K562 (cell line): ENCODE measurements around the gene KIF25. TPM values are rescaled to one million over a fixed set of nuclear protein-coding genes. Genes with fewer than 3 reads are reported as not detected.

Experiments used
- ATAC-seq: fragments of 200-7000 bp; cut with Tn5 transposase; 3 replicates; pipeline ENCODE4 v1.9.1; 2020; ENCODE audit warnings: moderate library complexity
- BruUV-seq: library from RNA; stranded (reverse); fragments of 400-500 nt; replicated peaks from 2 replicates; lab custom pipeline; 2021; lab: Mats Ljungman, UMichigan
- CTCF ChIA-PET: fragments of 300-600 bp; formaldehyde crosslinking; extraction: SDS; loops from one replicate; lab custom pipeline; 2021; ENCODE audit warnings: low intra/inter-chr PET ratio; lab: Yijun Ruan, JAX
- POLR2A ChIA-PET: fragments of 300-600, 350-650 bp; sonication (Branson Sonifier 250); formaldehyde crosslinking; extraction: SDS; loops from one replicate; lab custom pipeline; 2021; ENCODE audit warnings: antibody characterized with exemption, inconsistent platforms; lab: Yijun Ruan, JAX
- DNase-seq, 4 experiments: peaks; one replicate each; pipeline versions ENCODE4 v3.0.0 to v3.0.0-alpha.2; 2011 to 2018; ENCODE audit warnings: low spot score in 3 of 4, mixed read lengths in 3 of 4; ENCODE audit errors: extremely low read depth in 1 of 4
- FAIRE-seq: peaks from 2 replicates; lab custom pipeline; 2011; peaks lifted over from hg19 to GRCh38; lab: Jason Lieb, UNC
- H2AFZ ChIP-seq: 2 replicates; pipeline ENCODE4 v1.6.0; 2011; ENCODE audit warnings: low read depth, low read length, control low read depth, inconsistent platforms
- H3K27ac ChIP-seq: fragments of 200-600 bp; 3 replicates; pipeline ENCODE4 v1.8.0; 2011; ENCODE audit warnings: low read depth, mild to moderate bottlenecking, control low read depth, inconsistent platforms, low read length, moderate library complexity, mixed read lengths; ENCODE audit errors: extremely low read depth
- H3K27me3 ChIP-seq, 2 experiments: fragments of 300-600 bp in 1 of 2; 2 replicates in 1 of 2; 3 replicates in 1 of 2; pipeline versions ENCODE4 v1.6.0 to v1.8.0; 2011; ENCODE audit warnings: inconsistent platforms in 2 of 2, low read length in 2 of 2, mild to moderate bottlenecking in 1 of 2, mixed read lengths in 1 of 2, moderate library complexity in 1 of 2; ENCODE audit not compliant: control insufficient read depth in 2 of 2, insufficient read depth in 2 of 2
- H3K36me3 ChIP-seq: fragments of 300-600 bp; 3 replicates; pipeline ENCODE4 v1.8.0; 2011; ENCODE audit warnings: mild to moderate bottlenecking, low read length, inconsistent platforms; ENCODE audit not compliant: control insufficient read depth, insufficient read depth
- H3K4me1 ChIP-seq, 2 experiments: fragments of 200-600 bp in 1 of 2; replicated peaks in 1 of 2; 2 replicates in 1 of 2; 3 replicates in 1 of 2; pipeline versions ENCODE4 v1.5.1 to v1.8.0; 2011; ENCODE audit warnings: inconsistent platforms in 2 of 2, low read length in 2 of 2, mild to moderate bottlenecking in 1 of 2, mixed read lengths in 1 of 2, moderate library complexity in 1 of 2; ENCODE audit not compliant: control insufficient read depth in 2 of 2, insufficient read depth in 2 of 2
- H3K4me2 ChIP-seq: 2 replicates; pipeline ENCODE4 v1.6.1; 2011; ENCODE audit warnings: low read length, control low read depth, inconsistent platforms, mixed read lengths; ENCODE audit not compliant: insufficient read depth
- H3K4me3 ChIP-seq: fragments of 200-600 bp; sonication (generic), shearing (Covaris generic); 2 replicates; pipeline ENCODE4 v1.5.1; 2016; ENCODE audit warnings: control low read depth, inconsistent platforms
- H3K79me2 ChIP-seq: fragments of 200-600 bp; 3 replicates; pipeline ENCODE4 v1.8.0; 2011; ENCODE audit warnings: low read length, inconsistent platforms; ENCODE audit not compliant: control insufficient read depth, insufficient read depth
- H3K9ac ChIP-seq, 2 experiments: 2 replicates each; pipeline versions ENCODE4 v1.6.0 to v1.6.1; 2011; ENCODE audit warnings: low read depth in 2 of 2, low read length in 2 of 2, control low read depth in 1 of 2, inconsistent platforms in 1 of 2, mild to moderate bottlenecking in 1 of 2, mixed read lengths in 1 of 2; ENCODE audit not compliant: insufficient read depth in 1 of 2
- H3K9me1 ChIP-seq: one replicate; pipeline ENCODE4 v1.6.0; 2011; ENCODE audit warnings: inconsistent platforms, mild to moderate bottlenecking, low read length, moderate library complexity; ENCODE audit not compliant: control insufficient read depth, insufficient read depth
- H3K9me3 ChIP-seq: replicated peaks from 2 replicates; pipeline ENCODE4 v1.5.1; 2011; ENCODE audit warnings: low read depth, low read length, inconsistent platforms; ENCODE audit not compliant: control insufficient read depth, insufficient read depth
- H4K20me1 ChIP-seq: replicated peaks from 2 replicates; pipeline ENCODE4 v1.6.1; 2011; ENCODE audit warnings: low read length, inconsistent platforms, mixed read lengths; ENCODE audit not compliant: control insufficient read depth, insufficient read depth
- ESRRB ChIP-seq: fragments of 250-450 bp; sonication (Bioruptor Pico); IDR thresholded peaks from 2 replicates; pipeline ENCODE4 v1.5.0; 2020; ENCODE audit warnings: mild to moderate bottlenecking, moderate library complexity, borderline replicate concordance
- NFE2 ChIP-seq: IDR thresholded peaks from 2 replicates; pipeline ENCODE4 v1.6.1; 2014; ENCODE audit warnings: antibody characterized with exemption, low read depth
- TAF15 ChIP-seq: fragments of 200-400 bp; formaldehyde crosslinking; IDR thresholded peaks from 2 replicates; pipeline ENCODE4 v1.6.1; 2017; ENCODE audit warnings: mild to moderate bottlenecking, low read depth, low read length, moderate library complexity
- ZNF707 ChIP-seq: fragments of 250-450 bp; sonication (Bioruptor Pico); conservative IDR thresholded peaks from 2 replicates; pipeline ENCODE4 v1.8.0; 2022; ENCODE audit warnings: inconsistent platforms, mild to moderate bottlenecking, moderate library complexity
- WGBS: fragments of 100-300 bp; shearing (Covaris generic); methylation state at CpG from one replicate; pipeline ENCODE4 v1.1.6; 2016; ENCODE audit warnings: low coverage, mixed read lengths; ENCODE audit not compliant: insufficient coverage; ENCODE audit errors: missing lambda C conversion rate; 5-methylcytosine and 5-hydroxymethylcytosine counted together
- in situ Hi-C: fragments of 300-500 bp; cut with MboI; formaldehyde crosslinking; loops from 4 replicates; pipeline ENCODE4 v1.15.0; 2018; ENCODE audit warnings: inconsistent platforms, mixed read lengths
- intact Hi-C: fragments of 100-400 bp; cut with micrococcal nuclease; formaldehyde crosslinking; loops from 2 replicates; pipeline ENCODE4 v1.14.2; 2022
- polyA plus RNA-seq, 8 experiments: library from polyadenylated mRNA; depleted of rRNA in 4 of 8; stranded (reverse) in 5 of 8; unstranded in 3 of 8; fragments of >200 nt; fragmentation: Nextera tagmentation in 2 of 8; fragmentation: Illumina TruSeq in 1 of 8; extraction: Ambion mirVana in 2 of 8; extraction: Trizol in 1 of 8; gene quantifications; 2 replicates each; pipeline versions ENCODE4 v1.2.1 to v1.2.3, GENCODE V29; 2011 to 2014; ENCODE audit warnings: inconsistent platforms in 1 of 8, missing spikeins in 1 of 8
- total RNA-seq, 7 experiments: library from RNA; depleted of rRNA in 6 of 7; stranded (reverse); fragments of >200 nt in 6 of 7; fragmentation: Illumina TruSeq in 2 of 7; extraction: Trizol in 2 of 7; gene quantifications; 2 replicates each; pipeline versions ENCODE4 v1.2.1 to v1.2.3, GENCODE V29; 2011 to 2021; ENCODE audit warnings: low replicate concordance in 1 of 7
- TF ChIP-seq, protein P1 (sequence below): fragments of 450-650 bp; formaldehyde crosslinking; IDR thresholded peaks from 2 replicates; pipeline ENCODE4 v1.4.0; 2020; ENCODE audit warnings: mild to moderate bottlenecking, mixed read lengths

The KIF25 gene
- total and polyA plus RNA-seq, 9 of the 15 experiments (the other 6 are each of a cell fraction or from before 2014, with no cell fraction given): 0.04 to 0.49 (median 0.23) TPM; not detected in 5

GRCh38 chr6:167965592-167966539 is 31.6 kb upstream of the KIF25 start:
- in situ Hi-C loops: no loop called here
- 92% methylated on average over 22 of the region's 39 CpGs for WGBS
- no peak for ATAC-seq
- Histone ChIP-seq H2AFZ (no peak overlapping the region), H3K27ac (no peak overlapping the region), H3K36me3 (peaks cover 87% of the 10 kb centered on the region), H3K27me3 (no peaks in the 10 kb centered on the region), H3K4me3 (no peak overlapping the region), H3K79me2 (no peaks in the 10 kb centered on the region), H3K9me3 (no peaks in the 10 kb centered on the region), H4K20me1 (no peaks in the 10 kb centered on the region; the same call in 1 of the 2 replicates), H3K4me1 (peaks cover 0 to 7% of the 10 kb centered on the region in 2 experiments; a peak in 1 of 5 replicates), H3K4me2 (no peak overlapping the region), H3K9me1 (peaks cover 3% of the 10 kb centered on the region), H3K9ac (no peak overlapping the region)
- ChIA-PET POLR2A (no interaction called here), CTCF (no interaction called here)
- intact Hi-C loops: no loop called here
- no peak for FAIRE-seq
- TF ChIP-seq TAF15 (no peak), ZNF707 (no peak), ESRRB (CRISPR knock-in tag) (no peak), NFE2 (no peak)
- TF ChIP-seq, protein P1, sequence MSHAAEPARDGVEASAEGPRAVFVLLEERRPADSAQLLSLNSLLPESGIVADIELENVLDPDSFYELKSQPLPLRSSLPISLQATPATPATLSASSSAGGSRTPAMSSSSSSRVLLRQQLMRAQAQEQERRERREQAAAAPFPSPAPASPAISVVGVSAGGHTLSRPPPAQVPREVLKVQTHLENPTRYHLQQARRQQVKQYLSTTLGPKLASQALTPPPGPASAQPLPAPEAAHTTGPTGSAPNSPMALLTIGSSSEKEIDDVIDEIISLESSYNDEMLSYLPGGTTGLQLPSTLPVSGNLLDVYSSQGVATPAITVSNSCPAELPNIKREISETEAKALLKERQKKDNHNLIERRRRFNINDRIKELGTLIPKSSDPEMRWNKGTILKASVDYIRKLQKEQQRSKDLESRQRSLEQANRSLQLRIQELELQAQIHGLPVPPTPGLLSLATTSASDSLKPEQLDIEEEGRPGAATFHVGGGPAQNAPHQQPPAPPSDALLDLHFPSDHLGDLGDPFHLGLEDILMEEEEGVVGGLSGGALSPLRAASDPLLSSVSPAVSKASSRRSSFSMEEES (CRISPR knock-in tag): peak; percentile 59
- DNase-seq: no peak
- BruUV-seq: no TSS peak
